ENCODE data around the gene CCDC83.
"Not testable (repeated sequence)": the region's sequence is repeated elsewhere in the genome, so short reads cannot be mapped to it uniquely, and the experiment has no call there.

The CCDC83 gene

DNA sequence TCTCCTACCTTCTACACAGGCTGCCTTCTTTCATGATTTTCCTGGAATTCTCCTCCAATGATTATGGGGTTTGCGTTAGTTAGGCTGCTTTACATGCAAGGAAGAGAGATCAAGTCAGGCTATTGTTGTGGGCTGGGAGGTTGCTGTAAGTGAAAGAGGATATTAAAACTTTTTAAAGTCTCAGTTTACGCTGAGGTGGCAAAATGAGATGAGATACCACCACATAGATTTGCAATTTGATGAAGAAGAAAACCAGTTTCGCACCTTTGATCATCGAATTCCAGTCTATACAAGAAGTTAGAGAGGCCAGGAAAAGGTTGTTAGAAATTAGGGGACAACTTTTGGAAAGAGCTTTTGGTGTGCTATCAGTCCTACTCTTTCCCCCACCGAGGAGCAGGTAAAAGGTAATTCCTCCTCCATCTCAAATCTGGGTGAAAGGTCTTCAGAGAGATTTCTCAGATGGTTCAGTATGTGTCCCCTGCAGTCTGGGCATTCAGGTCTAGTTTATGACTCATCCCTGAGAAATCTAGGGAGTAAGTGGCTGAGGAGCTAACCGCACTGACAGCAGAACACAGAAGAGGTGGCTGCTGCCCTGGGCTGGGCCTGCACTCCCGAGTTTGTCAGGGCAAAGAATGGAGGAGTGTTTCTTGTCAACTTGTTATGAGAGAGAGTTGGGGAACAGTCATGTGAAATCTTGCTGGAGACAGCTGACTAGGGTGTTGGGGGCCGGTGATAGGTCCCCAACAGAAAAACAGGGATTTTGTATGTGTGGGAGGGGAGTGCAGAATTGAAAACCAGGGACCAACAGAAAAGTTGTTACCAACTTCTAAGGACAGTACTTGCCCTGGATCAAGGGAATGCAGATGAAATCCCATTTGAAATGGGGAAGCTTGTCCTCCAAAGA lies 34.7 kb downstream of the CCDC83 start:
- no peak for DNase-seq

- DNase-seq, result no peak
Observed at GRCh38 chr11:85893395-85893794, 38.2 kb downstream of the CCDC83 start.

DNA sequence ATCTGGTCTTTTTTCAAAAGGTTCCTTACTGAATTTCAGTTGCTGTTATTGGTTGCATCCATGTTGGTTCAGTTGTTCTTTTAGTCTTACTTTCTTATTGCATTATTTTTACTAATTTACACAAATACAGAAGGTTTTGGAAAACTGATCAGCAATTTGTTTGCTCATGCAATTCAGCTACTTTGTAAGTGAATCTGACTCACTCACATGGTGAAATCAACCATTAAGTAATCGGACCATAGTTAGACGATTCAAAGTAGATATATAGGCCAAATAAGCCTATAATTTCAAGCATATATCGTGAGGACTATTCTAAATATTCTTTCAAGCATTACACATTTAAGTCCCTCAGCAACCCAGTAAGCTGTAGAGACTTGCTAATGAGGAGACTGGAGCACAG lies 41.7 kb downstream of the CCDC83 start:
- no peak for DNase-seq

DNA sequence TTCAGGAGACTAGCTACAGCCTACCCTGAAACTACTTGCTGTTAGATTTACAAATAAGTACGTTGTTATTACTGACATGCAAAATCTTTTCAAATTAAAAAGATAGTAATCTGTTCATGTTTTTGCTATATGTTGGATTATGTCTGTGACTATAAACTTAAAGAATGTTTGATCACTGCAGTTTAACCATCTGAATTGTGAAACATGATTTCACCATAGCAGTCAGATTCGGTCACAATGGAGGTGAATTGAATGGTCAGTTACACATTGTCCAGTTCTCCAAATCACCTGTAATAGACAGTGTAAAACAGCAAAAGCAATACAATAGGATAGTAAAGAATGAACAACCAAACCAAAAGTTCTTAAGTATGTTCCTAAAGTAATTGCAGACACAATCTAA lies 43.3 kb downstream of the CCDC83 start:
- DNase-seq, result no peak

DNA sequence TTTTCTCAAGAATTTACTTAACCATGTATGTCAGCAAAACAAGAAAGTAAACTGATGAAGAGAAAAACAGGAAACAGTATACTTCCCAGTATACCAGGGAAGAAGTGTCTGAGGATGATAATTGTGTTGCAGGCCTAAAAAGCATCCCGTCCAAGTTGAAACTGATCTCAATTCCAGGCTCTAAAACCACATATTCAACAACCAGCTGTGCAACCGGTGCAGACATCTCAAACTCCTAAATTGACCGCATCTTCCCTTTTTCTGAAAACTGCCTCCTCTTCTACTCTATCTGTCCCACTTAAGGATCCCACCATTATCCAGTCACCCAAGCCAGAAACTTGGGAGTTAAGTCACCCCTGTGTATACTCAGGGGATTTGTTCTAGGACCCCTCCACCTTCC lies 47.2 kb downstream of the CCDC83 start:
- no peak for DNase-seq

DNA sequence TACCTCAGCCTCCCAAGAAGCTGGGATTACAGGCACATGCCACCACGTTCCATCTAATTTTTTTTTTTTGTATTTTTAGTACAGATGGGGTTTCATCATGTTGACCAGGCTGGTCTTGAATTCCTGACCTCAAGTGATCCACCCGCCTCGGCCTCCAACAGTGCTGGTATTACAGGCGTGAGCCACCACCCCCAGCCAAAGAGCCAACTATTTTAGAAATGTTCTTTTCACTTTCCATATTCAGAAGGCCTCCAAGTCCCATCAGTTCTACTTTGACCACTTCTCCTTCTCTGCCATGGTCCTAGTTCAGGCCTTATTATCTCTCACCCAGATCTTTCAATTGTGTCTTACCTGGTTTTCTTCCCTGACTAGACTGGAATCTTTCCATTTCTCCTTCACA lies 48.2 kb downstream of the CCDC83 start:
- no peak for DNase-seq

GRCh38 chr11:85903811-85904210 lies 48.6 kb downstream of the CCDC83 start:
- no peak for DNase-seq

DNA sequence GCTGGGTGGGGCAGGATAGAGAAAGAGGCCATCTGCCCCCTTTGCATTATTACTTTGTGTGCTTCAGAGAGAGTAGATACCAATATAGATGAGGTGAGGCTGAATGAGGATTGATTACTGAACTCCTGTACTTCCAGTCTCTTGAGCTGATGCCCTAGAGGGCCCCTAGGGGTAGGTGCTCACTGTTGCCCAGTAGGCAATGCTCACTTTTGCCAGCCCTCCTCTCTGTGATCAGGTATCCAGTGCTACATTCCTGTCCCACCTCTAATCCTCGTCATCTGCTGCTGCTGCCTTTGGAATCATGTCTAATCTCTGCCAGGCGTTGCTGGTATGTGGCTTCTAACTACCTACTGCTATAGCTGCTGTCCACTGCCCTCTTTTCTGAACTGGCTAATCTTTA lies 57.2 kb downstream of the CCDC83 start:
- no peak for DNase-seq

DNA sequence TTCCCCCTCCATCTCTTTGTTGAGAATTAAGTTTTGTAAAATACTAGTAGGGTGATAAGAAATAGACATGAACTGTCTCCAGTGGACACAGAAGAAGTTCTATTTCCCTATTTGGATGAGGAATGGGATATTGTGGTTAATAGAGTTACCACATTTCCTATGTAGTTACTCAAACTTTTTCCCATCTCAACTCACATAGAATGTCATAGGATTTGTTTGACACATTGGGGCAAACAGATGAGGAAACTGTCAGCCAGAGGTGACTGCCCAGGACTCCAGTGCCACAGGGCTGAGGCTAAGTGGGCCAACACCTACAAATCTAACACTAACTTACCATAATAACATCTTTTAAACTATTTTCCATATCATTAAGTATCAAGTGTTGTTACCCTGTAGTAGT lies 58.3 kb downstream of the CCDC83 start:
- DNase-seq, result no peak

DNA sequence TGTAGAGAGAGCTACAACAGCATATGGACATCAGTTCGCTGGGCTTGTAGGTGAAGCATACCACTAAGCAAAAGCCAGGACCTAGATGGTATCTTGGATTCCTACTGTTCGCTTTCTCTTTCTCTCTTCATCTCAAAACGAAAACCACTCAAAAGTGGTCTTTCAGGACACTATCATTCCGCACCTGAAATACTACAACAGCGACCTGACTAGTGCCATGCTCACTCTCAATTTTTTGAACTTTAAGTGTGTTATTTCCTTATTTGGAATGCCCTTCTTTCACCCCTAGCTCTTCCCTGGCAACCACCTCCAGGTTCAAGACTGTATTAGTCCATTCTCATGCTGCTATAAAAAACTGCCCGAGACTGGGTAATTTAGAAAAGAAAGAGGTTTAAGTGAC lies 59.2 kb downstream of the CCDC83 start:
- DNase-seq, result no peak

GRCh38 chr11:85918910-85919794 lies 64.0 kb downstream of the CCDC83 start:
- no peak for DNase-seq

DNA sequence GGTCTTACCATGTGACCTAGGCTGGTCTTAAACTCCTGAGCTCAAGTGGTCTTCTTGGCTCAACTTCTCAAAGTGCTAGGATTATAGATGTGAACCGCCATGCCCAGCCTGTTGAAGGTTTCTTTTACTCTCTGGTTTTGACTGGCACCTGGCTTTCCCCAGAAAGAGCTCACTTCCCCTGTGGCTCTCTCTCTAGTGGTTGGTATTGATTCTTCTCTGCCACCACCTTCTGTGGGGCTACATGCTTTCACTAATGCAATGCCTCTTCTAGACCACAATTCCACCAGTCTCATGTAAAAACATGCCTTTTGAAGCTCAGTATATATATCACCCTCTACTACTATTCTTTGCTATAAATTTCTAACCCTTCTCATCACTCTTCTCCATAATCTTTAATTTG lies 67.2 kb downstream of the CCDC83 start:
- no peak for DNase-seq

DNA sequence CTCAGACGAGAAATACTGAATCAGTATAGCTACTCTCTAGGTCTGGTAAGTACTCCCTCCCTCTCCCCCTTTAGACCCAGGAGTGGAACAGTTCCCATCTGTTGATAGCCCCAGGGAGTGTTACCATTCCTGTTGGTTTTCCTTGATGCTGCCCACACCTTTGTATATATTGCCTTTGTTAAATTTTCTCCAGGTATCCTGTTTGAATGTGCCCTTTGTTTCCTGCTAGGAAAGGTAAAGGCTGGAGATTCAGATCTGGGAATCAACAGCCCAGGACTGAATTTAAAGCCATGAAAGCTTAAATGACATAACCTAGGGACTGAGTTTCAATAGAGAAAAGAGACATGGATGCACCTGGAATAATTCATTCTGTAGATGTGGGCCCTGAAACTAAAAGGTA lies 68.3 kb downstream of the CCDC83 start:
- DNase-seq, result no peak

- not testable (repeated sequence) for DNase-seq
Observed at GRCh38 chr11:85926653-85927214, 71.6 kb downstream of the CCDC83 start.

- no peak for DNase-seq
Observed at GRCh38 chr11:85930879-85931366, 75.7 kb downstream of the CCDC83 start.

DNA sequence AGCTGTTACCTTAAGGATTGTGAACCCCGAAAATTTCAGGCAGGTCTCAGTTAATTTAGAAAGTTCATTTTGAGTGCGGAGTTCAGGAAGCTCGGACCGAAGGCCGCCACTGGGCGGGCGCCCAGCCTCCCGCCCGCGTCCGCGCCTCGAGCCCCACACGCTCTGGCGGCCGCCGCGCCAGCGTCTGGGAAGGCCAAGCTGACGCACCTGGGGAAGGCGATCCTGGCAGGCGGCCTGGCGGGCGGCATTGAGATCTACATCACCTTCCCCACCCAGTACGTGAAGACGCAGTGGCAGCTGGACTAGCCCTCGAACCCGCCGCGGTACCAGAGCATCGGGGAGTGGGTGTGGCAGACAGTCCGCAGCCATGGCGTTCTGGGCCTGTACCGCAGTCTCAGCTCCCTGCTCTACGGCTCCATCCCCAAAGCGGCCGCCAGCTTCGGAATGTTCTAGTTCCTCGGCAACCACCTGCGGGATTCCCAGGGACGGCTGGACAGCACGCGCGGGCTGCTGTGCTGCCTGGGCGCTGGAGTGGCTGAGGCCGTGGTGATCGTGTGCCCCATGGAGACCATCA lies 79.5 kb downstream of the CCDC83 start:
- no peak for DNase-seq

DNA sequence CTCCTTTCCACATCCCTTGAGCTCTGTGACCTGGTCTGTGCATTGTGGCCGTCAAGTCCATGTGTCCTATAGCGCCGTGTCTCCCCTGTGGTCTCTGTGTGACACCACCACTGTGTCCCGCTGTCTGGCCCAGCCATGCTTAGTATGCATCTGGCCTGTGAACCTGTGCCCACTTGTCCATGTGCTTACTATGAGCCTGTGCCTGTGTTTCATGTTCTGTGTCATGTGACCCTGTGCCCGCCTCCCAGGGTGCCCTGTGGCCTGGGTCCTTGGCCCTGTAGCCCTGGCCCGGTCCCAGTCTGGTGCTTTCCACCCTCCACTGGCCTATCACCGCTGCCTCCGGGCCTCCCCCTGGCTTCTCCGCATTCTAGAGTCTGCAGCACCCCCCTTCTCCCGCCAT lies 80.6 kb downstream of the CCDC83 start:
- no peak for DNase-seq

- no peak for DNase-seq
Observed at GRCh38 chr11:85937835-85938234, 82.7 kb downstream of the CCDC83 start.

- no peak for DNase-seq
Observed at GRCh38 chr11:85939099-85940015, 84.2 kb downstream of the CCDC83 start.

GRCh38 chr11:85941380-85941973 lies 86.3 kb downstream of the CCDC83 start:
- DNase-seq, result no peak

GRCh38 chr11:85945296-85945695 lies 90.1 kb downstream of the CCDC83 start:
- DNase-seq, result no peak

DNA sequence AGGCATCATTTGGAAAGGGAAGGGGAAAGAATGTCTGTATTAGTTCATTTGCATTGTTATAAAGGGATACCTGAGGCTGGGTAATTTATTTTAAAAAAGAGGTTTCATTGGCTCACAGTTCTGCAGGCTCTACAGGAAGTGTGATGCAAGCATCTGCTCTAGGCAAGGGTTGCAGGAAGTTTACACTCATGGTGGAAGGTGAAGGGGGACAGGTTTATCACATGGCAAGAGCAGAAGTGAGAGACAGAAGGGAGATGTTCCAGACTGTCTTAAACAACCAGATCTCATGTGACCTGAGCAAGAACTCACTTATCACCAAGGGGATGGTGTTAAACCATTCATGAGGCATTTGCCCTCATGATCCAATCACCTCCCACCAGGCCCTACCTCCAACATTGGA lies 90.6 kb downstream of the CCDC83 start:
- no peak for DNase-seq
